NCI-H345 treated with DMSO at 0.1 percent for 48 hours (cell line): ENCODE data around the gene NRXN2.

Experiments used
- DNase-seq: peaks from one replicate; lab custom pipeline; 2025; ENCODE audit not compliant: unreplicated experiment; lab: John Stamatoyannopoulos, UW

Gene NRXN2

DNA sequence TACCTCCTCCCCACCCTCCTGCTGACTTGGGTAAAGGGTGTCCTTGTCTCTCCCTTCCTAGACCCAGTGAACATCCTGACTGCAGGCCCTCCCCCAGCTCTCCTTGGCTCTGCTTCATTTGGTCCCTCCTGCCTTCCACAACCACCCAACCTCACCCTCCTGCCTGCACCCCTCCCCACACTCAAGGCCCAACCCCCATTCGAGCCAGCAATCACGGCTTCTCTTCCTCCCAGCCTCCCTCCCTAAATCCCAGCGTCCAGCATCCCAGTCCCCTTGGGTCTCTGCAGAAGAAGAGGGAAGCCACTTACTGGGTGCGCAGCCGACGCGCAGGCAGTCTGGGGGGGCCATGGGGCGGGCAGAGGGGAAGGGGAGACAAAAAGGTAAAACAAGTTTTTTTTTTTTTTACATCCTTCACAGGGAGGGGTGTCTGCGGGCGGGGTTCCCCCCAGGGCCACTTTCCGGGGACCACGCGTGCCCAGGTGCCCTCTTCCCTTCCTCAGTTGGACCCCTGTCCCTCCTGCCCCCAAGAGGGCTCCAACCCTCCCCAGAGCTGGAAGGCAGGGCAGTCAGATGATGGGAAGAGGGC is 69.5 kb downstream of the NRXN2 start:
- no peak for DNase-seq

GRCh38 chr11:64652586-64653387 is 70.2 kb downstream of the NRXN2 start:
- DNase-seq: peak; percentile 10

- no peak for DNase-seq
Measured at GRCh38 chr11:64650923-64651523, 72.0 kb downstream of the NRXN2 start.

DNA sequence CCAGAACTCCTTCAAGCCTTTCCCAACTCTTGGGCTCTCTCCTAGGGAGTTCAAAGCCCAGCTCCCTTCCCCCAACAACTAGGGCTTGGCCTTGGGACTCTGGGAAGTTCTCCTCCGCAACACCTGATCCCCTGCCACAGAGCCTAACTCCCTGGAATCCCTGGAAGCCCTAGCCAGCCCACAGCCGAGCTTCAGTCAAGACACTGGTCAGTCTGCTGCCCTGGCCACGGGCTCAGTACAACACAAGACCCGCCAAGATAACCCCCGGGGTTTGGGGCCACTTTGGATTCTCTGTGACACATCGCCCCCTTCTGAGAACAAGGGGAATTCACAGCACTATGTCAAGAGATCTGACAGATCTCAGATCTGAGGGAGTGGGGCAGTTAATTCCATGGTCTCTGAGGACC is 73.7 kb downstream of the NRXN2 start:
- no peak for DNase-seq

DNA sequence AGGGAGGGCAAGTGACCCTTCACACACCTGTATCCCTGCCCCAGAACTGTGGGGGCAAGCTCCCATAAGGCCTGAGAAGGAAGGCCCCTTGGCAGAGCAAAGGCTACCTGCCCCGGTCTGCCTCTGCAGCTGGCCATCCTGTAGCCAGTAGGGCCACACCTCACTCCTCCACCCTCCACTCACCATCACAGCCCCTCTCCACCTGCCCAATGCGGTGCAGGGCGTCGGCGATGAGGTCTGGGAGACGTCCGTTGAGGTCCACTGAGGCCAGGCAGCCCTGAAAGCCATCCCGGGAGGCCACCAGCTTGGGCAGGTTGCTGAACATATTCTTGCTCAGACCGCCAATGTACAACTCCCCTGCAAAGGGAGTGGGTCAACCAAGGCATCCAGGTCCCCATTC is 74.4 kb downstream of the NRXN2 start:
- no peak for DNase-seq

GRCh38 chr11:64647019-64647779 is 75.8 kb downstream of the NRXN2 start:
- no peak for DNase-seq

- no peak for DNase-seq
Measured at GRCh38 chr11:64644647-64645275, 78.2 kb downstream of the NRXN2 start.

- DNase-seq: no peak
Measured at GRCh38 chr11:64643920-64644646, 78.9 kb downstream of the NRXN2 start.

GRCh38 chr11:64643256-64643881 is 79.6 kb downstream of the NRXN2 start:
- no peak for DNase-seq

- no peak for DNase-seq
Measured at GRCh38 chr11:64642871-64643255, 80.1 kb downstream of the NRXN2 start.

DNA sequence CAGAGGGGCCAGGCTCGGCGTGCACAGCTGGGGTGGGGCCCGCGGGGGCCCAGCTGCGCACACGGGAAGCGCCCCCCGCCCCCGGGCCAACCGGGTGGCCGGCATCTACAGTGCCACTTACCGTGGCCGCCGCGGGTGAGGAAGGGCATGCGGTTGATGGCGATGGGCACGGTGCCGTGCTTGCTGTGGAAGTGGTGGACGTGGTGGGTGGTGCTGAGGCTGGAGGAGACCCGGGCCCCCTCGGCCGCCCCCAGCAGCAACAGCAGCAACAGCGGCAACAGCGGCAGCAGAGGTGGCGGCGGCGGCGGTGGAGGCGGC is 80.6 kb downstream of the NRXN2 start:
- no peak for DNase-seq

GRCh38 chr11:64641596-64642417 is 81.2 kb downstream of the NRXN2 start:
- DNase-seq: no peak

DNA sequence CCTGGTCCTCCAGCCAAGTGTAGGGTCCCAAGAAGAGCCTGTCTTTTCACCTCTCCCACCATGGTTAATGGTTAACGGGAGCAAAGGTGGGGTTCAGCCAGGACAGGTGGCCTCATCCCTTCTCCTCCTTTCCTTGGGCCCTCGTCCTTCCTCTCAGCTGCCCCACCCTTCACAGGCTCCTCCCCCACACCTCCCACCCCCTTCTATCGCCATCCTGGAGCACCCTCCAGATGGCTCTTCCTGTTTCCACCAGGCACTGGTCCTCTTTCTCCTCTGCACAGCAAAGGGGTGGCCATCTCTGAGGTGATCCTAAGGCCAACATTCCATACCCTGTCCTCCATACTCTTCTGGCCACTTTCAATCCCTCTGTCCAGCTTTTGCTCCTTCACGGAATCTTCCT is 83.1 kb downstream of the NRXN2 start:
- no peak for DNase-seq

DNA sequence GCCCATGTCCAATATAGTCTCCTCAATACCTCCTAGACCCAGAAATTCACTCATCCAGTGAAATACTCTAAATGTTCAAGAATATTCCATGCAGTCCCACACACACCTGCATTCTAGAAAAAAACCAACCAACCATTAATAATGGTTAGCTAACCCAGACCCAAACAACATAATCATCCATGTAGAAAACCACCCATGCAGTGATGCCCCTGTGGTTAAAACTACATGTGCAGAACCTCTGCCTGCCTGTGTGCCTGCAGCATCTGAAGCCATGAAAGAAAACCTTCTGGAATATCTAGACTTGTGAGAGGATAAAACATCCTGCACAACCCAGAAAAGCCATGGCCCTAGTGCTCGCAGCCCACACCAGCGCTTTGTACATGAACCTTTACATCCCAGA is 84.2 kb downstream of the NRXN2 start:
- no peak for DNase-seq

GRCh38 chr11:64638018-64638665 is 84.9 kb downstream of the NRXN2 start:
- DNase-seq: no peak

- no peak for DNase-seq
Measured at GRCh38 chr11:64637334-64638017, 85.5 kb downstream of the NRXN2 start.

GRCh38 chr11:64633555-64634159 is 89.3 kb downstream of the NRXN2 start:
- DNase-seq: no peak

DNA sequence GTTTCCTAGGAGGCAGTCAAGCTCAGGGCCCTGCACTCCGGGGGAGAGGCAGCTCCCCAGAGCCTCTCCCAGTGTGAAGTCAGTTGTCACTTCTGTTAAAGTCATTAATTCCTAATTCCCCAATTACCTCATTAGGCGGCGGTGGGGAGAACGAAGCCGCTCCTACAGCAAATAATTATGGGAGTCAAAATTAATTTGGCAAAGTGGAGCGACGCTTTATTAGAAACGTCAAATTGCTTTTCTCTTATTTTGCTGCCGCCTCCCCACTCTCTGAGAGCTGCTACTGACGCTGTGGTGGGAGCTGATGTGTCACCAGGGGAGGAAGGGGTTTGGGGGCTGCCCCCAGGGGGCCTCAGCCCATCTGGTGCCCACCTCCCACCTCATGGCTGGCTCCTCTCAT is 90.3 kb downstream of the NRXN2 start:
- no peak for DNase-seq
